A549 (cell line): Measurements from ENCODE around the gene ADAMTS12.

ENCODE experiments used
- RFX5 ChIP-seq: fragments of 450-650 bp; IDR thresholded peaks from 2 replicates; pipeline ENCODE4 v1.7.1; 2014; ENCODE audit warnings: antibody characterized with exemption, mild to moderate bottlenecking, moderate library complexity
- TF ChIP-seq, protein P1 (sequence below): fragments of >200 bp; sonication (Bioruptor Twin); formaldehyde crosslinking; IDR thresholded peaks from 3 replicates; pipeline ENCODE4 v1.5.1; 2016
- TF ChIP-seq, protein P2 (sequence below): fragments of >200 bp; sonication (Bioruptor Twin); formaldehyde crosslinking; IDR thresholded peaks from 2 replicates; pipeline ENCODE4 v1.6.1; 2016
- TF ChIP-seq, protein P3 (sequence below): fragments of 200-600 bp; sonication (generic); IDR thresholded peaks from 2 replicates; pipeline ENCODE4 v1.6.1; 2016; ENCODE audit warnings: antibody characterized with exemption, mild to moderate bottlenecking, moderate library complexity

DNA sequence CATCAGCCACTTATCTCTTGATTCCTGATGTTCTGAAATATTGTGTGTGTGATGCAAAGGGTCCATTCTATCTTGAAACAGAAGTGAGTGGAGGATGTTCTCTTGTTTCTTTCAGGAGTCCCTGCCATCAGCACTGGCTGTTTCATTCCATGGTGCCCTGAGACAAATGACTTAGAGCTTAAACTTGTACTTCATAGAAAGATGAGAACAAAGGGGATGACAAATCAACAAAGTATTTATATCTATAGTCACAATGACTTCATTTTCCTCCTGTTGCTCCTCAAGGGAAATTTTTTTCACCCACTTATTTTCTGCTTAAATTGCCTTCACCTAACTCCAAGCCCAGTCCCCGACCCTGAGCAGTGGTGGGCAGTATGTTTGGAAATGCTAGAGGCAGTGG, 279.4 kb downstream of the ADAMTS12 start:
- TF ChIP-seq RFX5: no peak
- TF ChIP-seq, protein P1, sequence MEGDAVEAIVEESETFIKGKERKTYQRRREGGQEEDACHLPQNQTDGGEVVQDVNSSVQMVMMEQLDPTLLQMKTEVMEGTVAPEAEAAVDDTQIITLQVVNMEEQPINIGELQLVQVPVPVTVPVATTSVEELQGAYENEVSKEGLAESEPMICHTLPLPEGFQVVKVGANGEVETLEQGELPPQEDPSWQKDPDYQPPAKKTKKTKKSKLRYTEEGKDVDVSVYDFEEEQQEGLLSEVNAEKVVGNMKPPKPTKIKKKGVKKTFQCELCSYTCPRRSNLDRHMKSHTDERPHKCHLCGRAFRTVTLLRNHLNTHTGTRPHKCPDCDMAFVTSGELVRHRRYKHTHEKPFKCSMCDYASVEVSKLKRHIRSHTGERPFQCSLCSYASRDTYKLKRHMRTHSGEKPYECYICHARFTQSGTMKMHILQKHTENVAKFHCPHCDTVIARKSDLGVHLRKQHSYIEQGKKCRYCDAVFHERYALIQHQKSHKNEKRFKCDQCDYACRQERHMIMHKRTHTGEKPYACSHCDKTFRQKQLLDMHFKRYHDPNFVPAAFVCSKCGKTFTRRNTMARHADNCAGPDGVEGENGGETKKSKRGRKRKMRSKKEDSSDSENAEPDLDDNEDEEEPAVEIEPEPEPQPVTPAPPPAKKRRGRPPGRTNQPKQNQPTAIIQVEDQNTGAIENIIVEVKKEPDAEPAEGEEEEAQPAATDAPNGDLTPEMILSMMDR: no peak
- TF ChIP-seq, protein P2, sequence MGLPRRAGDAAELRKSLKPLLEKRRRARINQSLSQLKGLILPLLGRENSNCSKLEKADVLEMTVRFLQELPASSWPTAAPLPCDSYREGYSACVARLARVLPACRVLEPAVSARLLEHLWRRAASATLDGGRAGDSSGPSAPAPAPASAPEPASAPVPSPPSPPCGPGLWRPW: no peak
- TF ChIP-seq, protein P3, sequence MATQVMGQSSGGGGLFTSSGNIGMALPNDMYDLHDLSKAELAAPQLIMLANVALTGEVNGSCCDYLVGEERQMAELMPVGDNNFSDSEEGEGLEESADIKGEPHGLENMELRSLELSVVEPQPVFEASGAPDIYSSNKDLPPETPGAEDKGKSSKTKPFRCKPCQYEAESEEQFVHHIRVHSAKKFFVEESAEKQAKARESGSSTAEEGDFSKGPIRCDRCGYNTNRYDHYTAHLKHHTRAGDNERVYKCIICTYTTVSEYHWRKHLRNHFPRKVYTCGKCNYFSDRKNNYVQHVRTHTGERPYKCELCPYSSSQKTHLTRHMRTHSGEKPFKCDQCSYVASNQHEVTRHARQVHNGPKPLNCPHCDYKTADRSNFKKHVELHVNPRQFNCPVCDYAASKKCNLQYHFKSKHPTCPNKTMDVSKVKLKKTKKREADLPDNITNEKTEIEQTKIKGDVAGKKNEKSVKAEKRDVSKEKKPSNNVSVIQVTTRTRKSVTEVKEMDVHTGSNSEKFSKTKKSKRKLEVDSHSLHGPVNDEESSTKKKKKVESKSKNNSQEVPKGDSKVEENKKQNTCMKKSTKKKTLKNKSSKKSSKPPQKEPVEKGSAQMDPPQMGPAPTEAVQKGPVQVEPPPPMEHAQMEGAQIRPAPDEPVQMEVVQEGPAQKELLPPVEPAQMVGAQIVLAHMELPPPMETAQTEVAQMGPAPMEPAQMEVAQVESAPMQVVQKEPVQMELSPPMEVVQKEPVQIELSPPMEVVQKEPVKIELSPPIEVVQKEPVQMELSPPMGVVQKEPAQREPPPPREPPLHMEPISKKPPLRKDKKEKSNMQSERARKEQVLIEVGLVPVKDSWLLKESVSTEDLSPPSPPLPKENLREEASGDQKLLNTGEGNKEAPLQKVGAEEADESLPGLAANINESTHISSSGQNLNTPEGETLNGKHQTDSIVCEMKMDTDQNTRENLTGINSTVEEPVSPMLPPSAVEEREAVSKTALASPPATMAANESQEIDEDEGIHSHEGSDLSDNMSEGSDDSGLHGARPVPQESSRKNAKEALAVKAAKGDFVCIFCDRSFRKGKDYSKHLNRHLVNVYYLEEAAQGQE: no peak
